GM18519 (cell line): Measurements from ENCODE around the gene BHLHE40.

Experiments
- ATAC-seq: cut with Tn5 transposase; IDR thresholded peaks from one replicate; pipeline ENCODE4 v1.9.1; 2021; ENCODE audit warnings: mild to moderate bottlenecking, moderate library complexity; ENCODE audit not compliant: unreplicated experiment, low FRiP score

The BHLHE40 gene

DNA sequence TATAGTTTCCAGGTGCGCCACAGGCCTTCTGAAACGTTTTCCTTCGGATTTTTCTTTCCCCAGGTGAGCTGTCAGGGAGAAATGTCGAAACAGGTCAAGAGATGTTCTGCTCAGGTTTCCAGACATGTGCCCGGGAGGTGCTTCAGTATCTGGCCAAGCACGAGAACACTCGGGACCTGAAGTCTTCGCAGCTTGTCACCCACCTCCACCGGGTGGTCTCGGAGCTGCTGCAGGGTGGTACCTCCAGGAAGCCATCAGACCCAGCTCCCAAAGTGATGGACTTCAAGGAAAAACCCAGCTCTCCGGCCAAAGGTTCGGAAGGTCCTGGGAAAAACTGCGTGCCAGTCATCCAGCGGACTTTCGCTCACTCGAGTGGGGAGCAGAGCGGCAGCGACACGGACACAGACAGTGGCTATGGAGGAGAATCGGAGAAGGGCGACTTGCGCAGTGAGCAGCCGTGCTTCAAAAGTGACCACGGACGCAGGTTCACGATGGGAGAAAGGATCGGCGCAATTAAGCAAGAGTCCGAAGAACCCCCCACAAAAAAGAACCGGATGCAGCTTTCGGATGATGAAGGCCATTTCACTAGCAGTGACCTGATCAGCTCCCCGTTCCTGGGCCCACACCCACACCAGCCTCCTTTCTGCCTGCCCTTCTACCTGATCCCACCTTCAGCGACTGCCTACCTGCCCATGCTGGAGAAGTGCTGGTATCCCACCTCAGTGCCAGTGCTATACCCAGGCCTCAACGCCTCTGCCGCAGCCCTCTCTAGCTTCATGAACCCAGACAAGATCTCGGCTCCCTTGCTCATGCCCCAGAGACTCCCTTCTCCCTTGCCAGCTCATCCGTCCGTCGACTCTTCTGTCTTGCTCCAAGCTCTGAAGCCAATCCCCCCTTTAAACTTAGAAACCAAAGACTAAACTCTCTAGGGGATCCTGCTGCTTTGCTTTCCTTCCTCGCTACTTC, 3.8 kb downstream of the BHLHE40 start:
- ATAC-seq: no peak

DNA sequence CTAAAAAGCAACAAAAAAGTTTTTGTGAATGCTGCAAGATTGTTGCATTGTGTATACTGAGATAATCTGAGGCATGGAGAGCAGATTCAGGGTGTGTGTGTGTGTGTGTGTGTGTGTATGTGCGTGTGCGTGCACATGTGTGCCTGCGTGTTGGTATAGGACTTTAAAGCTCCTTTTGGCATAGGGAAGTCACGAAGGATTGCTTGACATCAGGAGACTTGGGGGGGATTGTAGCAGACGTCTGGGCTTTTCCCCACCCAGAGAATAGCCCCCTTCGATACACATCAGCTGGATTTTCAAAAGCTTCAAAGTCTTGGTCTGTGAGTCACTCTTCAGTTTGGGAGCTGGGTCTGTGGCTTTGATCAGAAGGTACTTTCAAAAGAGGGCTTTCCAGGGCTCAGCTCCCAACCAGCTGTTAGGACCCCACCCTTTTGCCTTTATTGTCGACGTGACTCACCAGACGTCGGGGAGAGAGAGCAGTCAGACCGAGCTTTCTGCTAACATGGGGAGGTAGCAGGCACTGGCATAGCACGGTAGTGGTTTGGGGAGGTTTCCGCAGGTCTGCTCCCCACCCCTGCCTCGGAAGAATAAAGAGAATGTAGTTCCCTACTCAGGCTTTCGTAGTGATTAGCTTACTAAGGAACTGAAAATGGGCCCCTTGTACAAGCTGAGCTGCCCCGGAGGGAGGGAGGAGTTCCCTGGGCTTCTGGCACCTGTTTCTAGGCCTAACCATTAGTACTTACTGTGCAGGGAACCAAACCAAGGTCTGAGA, 4.7 kb downstream of the BHLHE40 start:
- peak; percentile 57 for ATAC-seq

DNA sequence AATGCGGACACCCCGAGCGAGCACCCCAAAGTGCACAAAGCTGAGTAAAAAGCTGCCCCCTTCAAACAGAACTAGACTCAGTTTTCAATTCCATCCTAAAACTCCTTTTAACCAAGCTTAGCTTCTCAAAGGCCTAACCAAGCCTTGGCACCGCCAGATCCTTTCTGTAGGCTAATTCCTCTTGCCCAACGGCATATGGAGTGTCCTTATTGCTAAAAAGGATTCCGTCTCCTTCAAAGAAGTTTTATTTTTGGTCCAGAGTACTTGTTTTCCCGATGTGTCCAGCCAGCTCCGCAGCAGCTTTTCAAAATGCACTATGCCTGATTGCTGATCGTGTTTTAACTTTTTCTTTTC, 5.3 kb downstream of the BHLHE40 start:
- ATAC-seq: no peak

DNA sequence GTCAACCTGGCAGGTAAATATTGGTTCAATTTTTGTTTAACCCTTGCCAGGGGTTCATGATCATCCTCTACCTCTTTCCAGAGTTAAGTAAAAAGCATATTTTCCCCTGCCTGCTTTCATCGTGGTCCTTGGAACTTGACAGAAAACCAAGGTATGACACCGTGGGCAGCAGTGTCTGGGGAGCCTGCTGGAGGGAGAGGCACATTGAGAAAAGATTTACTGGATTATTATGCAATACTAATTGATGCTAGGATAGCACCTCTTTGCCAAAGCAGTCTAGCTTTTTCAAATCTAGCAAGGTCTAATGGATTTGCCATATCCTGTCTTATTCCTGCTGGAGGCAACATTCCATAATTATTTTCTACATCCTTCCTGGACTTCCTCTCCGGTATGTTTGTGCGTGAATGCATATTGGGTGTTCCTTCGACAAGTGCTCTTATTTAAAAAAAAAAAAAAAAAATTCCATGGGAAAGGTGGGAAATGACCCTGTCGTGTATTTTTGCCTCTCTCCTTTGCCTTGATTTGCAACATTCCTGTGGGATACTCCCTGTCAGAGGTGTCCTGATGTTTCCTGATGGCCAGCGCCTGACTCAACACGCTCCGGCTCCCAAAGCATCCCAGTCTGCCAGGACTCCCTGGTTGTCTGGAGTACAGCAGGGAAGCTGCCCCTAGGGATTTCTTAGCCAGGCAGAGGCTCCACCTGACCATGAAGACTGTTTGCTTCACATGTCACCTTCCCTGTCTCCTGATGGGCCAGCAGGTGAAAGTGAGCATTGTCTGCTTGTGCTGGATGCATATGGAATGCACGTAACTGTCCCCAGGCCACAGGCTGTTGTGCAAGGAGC, 6.3 kb downstream of the BHLHE40 start:
- no peak for ATAC-seq

DNA sequence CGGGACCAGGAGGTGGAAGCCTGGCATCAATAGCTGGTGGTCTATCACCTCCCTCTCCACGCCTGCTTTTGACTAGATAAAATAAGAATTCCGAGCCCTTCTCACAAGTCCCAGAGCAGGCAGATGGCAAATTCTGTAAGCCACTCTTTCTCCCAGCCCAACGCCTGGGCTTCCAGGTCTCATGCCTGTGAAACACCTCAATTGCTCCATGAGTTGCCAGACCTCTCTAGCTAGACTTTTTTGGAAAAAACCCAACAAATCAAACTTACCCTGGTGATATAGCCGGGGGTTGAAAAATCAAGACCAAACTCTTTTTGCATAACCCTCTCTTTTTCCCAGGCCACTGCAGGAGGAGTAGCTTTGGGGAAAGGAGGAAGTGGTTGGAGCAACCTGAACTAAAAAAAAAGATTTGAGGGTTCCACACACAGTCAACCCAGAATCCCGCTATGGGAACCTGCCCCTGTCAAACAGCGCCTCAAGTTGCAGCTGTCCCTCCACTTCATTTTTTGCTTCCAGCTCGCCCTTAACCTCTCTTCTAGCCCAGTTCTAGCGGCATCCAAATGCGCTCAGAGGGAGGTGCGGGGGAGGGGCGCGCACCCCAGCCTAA, 7.0 kb downstream of the BHLHE40 start:
- ATAC-seq: peak; percentile 4

DNA sequence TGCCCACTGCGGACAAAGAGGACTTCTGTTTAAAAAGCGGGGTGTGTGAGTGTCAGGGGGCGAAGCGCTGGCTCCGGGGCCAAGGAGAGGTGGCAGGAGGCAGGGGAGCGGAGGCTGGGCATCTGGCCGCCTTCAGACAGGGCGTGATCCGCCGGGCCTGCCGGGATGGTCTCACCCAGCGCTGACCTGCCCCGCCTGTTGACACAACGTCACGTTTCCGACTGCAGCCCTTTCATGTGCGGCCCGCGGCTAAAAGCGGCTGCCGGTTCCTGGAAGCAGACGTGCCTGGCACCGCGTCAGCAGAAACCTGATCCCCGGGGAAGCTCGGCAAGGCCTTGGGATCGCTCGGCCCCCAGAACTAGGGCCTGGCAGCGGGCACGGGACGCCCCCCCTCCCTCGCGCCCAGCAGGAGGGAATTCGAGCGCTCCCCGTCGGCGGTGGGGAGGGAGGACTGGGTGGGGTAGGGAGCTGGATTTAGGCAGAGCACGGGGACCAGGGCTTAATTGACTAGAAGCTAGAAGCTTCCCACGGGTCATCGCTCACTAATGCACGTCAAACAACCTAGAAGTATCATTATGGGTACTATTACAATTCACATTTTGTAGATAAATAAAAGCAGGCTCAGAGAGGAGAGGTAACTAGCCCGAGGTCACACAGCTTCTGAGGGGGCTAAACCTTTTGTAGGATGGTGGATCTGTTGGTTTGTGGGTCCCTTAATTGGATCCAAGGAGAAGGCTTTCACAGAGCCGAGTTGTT, 7.7 kb downstream of the BHLHE40 start:
- ATAC-seq: peak; percentile 30

DNA sequence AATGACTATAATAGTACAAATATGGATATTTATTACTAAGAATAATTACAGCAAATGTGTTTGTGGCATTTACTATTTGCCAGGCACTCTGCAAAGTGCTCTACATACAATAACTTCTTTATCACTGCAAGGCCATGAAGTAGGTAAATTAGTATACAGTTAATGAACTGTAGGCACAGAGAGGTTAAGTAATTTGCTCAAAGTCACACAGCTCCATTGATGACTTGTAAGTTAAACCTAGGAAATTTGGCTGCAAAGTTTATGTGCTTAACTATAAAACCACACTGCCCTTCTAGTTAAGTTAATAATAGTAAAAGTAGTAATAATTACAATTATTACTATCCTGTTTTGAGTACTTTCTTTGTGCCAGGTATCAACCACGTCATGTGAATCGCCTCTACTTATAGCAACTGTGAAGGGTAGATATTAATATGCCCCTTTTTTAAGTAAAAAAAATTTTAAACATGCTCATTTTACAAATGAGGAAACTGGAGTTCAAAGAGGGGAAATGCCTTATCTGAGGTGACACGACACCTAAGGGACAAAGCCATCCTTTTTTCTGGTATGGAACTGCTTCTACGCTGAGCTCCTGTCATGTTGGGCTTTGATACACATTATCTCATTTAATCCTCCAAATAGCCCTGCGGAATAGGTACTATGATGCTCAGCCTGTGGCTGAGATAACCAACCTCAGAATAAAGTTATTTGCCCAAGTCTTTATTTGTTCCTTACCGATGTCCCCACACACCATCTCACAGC, 8.5 kb downstream of the BHLHE40 start:
- no peak for ATAC-seq

DNA sequence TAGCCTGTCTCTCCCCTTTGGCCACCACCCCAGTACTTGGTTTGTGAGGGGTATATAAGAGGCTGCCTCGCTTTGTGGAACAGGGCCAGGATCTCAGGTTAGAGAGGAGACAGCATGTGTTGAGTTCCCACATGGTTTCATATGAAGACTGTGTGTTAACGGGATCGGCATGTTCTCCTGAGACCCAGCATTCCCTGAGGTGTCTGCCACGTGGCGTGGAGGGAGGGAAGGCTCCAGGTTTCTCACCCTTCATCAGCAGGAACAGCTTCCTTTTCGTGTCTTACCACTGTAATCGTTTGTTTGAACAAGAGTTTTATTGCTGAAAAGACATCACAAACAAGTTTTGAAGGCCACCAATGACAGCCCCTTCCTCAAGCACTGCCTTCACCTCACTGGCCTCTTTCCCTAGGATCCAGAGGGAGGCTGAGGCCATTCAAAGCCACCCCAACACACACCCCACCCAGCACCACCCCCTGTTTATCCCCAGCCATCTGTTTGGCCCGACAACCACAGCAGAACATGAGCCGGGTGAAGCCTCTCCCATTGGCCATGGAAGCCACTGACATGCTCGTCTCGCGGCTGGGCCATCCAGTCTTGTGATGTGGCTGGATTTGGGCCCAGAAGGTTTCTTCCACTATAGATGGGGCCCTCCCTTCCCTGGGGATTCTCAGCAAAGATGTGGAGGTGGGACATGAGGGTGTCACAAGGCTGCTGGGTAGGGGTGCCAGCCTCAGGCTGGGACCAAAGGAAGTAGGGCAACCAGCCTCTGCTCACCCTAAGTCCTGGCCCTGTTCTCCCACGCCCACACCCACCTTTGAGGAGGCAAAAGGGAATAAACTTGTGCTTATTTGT, 10.0 kb downstream of the BHLHE40 start:
- ATAC-seq: no peak

DNA sequence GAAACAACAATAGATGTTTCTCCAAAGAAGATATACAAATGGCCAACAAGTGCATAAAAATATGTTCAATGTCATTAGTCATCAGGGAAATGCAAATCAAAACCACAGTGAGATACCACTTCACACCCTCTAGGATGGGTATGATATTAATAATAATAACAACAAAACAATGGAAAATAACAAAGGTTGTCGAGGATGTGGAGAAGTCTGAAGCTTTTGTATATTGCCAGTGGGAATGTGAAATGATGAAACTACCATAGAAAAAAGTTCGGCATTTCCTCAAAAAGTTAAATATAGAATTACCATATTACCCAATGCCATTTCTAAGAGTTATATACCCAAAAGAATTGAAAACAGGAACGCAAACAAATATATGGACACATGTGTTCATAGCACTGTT, 10.8 kb downstream of the BHLHE40 start:
- ATAC-seq: no peak

DNA sequence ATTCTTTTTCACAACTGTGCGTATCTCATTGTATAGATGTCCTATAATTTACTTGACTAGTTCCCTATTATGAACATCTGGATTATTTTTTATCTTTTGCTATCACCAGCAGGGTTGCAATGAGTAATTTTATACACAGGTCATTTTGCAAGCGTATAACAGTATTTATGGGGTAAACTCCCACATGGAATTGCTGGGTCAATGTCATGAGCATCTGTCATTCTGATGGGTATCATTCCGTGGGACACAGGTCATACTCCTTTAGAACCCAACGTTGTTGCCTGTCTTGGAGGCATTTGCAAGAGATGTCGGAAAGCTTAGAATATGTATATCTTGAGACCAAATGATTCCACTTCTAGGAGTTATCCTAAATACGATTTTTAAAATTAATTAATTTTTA, 12.9 kb downstream of the BHLHE40 start:
- no peak for ATAC-seq

DNA sequence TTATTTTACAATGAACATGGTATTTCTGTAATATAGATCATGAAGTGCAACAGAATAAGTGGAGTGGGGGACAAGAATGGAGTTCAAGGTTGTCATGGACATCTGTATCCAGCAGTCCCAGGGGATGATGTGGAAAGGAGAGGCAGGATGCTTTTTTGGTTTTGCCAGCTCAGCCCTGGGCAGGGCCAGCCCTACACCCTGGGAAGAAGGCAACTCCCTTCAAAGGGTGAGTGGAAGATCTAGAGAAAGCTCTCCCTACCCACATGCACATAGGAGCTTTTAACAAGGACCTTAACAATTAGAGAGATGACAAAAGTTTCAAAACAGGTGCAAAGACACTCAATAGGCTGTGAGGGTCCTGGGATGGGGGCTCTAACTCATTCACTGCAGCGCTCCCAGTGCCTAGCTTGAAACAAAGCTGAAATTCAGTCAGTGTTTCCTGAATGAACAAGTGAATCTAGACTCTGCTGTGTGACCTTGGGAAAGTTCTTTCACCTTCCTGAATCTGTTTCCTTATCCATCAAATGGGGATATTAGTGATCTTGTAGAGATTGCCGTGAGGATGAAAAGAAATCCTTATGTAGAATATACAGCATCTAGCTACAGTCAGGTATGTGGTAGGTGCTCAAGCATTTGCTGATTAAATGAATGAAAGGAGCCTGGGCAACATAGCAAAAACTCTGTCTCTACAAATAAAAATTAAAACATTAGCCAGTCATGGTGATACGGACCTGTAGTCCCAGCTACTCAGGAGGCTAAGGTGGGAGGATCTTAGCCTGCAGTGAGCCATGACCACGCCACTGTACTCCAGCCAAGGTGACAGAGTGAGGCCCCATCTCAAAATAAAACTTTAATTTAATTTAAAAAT, 14.3 kb downstream of the BHLHE40 start:
- ATAC-seq: no peak

DNA sequence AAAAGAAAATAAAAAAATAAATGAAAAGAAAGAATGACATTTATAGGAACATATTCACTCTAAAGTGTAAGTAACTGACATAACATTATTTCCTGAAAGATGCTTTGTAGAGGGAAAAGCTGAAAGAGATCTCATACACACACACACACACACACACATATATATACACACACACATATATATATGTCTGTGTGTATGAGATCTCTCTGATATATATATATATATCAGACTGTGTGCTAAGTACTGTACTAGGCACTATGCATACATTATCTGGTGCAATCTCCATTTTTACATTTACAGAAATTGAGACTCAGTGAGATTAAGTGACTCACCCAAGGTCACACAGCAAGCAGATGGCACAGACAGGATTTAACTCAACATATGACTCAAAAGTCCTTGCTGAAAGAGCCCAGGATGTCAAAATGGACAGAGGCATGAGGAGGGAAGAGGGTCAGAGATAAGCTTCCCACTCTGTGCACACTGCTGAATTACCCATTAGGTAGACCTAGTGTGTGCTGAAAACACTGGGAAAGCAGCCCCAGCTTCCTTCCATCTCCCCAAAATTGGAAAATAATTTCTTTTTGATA, 15.0 kb downstream of the BHLHE40 start:
- no peak for ATAC-seq

DNA sequence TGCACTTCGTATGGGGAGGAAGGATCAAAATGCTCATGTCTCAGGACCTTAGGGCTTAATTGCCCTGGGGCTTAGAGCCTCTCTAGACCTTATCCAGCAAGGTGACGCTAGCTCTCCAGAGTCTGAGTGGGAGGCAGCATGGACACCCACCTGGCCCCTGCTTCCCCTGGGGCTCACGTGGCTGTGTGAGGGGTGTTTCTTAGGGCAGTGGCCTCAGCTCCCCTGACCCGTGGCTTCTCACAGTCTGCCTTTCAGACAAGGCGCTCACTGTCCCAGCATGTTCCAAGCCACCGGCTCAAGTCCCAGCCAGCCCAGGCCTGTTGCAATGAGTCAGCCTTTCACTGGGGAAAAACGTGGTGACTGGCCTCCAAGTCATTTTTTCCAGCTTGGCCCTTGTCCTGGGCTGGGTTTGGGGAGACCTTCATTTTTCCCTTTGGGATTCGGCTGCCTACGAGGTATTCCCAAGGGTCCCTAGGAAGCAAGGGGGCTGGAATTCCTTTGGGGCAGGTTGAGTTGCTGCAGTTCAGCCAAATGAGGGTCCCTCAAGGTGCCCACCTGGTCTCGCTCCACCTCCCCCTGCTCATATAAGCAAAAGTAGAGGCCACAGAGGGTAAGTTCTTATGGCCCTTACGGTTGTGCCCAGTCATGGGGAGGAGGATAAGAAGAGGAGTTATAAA, 15.7 kb downstream of the BHLHE40 start:
- no peak for ATAC-seq

DNA sequence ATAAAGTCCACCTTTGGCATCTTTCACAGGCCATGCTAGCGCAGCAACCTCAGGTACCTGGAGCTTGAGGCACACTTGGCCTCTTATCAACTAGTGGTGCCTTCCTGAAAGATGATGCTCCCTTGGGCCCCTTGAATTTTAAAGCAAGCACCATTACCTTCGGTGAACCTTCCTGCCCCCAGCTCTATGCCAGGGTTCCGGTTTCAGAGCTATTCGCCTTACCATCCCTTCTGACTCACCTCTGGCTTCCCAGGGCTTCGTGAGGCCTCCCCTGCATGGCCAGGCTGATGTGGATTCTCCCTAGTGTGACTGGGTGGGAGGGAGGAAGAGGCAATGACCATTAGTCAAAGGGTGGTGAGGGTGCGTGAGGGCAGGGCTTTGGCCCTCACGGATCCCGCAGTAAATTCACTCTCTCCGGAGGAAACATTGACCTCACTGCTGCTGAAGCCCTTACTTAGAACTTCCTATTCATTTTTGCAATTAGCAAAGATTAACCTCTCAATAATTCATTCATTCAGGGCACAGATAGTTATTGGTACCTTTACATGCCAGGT, 16.3 kb downstream of the BHLHE40 start:
- ATAC-seq: no peak

DNA sequence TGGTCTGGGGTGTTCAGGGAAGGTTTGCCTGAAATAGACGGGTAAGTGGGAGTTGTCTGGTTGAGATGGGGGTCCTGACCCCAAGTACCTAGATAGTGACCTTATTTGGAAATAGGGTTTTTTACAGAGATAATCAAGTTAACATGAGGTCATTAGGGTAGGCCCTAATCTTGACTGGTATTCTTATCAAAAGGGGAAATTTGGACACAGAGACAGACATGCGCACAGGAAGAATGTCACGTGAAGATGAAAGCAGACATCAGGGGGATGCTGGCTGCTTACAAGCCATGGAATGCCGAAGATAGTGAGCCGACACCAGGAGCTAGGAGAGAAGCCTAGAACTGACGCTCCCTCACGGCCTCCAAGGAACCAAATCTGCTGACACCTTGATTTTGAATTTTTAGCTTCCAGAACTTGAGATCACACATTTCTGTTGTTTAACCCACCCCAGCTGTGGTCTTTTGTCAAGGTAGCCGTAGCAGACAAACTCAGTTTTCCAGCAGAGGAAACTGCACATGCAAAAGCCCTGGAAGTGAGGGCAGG, 17.1 kb downstream of the BHLHE40 start:
- ATAC-seq: no peak
